Vagina (tissue), 2 donors: ENCODE results near the gene CD63. TPM values are rescaled to one million over a fixed set of nuclear protein-coding genes. Genes with fewer than 3 reads are reported as not detected.

Experiments
- DNase-seq, 2 donors: peaks; one replicate each; pipeline ENCODE4 v3.0.0-alpha.2; 2017; ENCODE audit errors: extremely low spot score in 2 of 2
- H3K27ac ChIP-seq: fragments of 200-600 bp; sonication (generic); one replicate; pipeline ENCODE4 v1.5.1; 2019
- H3K27me3 ChIP-seq: fragments of 200-600 bp; sonication (generic); one replicate; pipeline ENCODE4 v1.5.1; 2019
- H3K36me3 ChIP-seq, 2 donors: fragments of 200-600 bp; sonication (generic); one replicate each; pipeline ENCODE4 v1.5.1; 2017 to 2019
- H3K4me1 ChIP-seq: fragments of 200-600 bp; sonication (generic); one replicate; pipeline ENCODE4 v1.5.1; 2019
- H3K4me3 ChIP-seq, 2 donors: fragments of 200-600 bp; sonication (generic); 1 replicate in 1 of 2; 2 replicates in 1 of 2; pipeline ENCODE4 v1.5.1; 2016 to 2019
- H3K9me3 ChIP-seq: fragments of 200-600 bp; sonication (generic); one replicate; pipeline ENCODE4 v1.5.1; 2019
- POLR2A ChIP-seq, 2 donors: fragments of 450-650 bp; IDR thresholded peaks; one replicate each; pipeline ENCODE4 v1.6.1; 2017; ENCODE audit warnings: antibody characterized with exemption in 2 of 2, mild to moderate bottlenecking in 2 of 2, moderate library complexity in 2 of 2
- POLR2AphosphoS5 ChIP-seq, 2 donors: sonication (generic); formaldehyde crosslinking; IDR thresholded peaks; one replicate each; pipeline ENCODE4 v1.9.0; 2017; ENCODE audit warnings: antibody characterized with exemption in 2 of 2, mild to moderate bottlenecking in 2 of 2, low read depth in 1 of 2; ENCODE audit not compliant: insufficient read depth in 1 of 2
- intact Hi-C: fragments of 100-400 bp; cut with DNase I; formaldehyde crosslinking; loops from one replicate; pipeline ENCODE4 v1.15.1; 2023
- total RNA-seq: library from RNA; depleted of rRNA; stranded (reverse); fragments of >200 nt; gene quantifications from one replicate; pipeline ENCODE4 v1.2.3, GENCODE V29; 2016
- TF ChIP-seq, protein P1 (sequence below), 3 experiments: fragments of 450-650 bp in 2 of 3; fragments of 200-600 bp in 1 of 3; sonication (generic) in 1 of 3; IDR thresholded peaks; one replicate each; pipeline ENCODE4 v1.5.1; 2017 to 2019; ENCODE audit warnings: antibody characterized with exemption in 3 of 3, mild to moderate bottlenecking in 2 of 3, moderate library complexity in 2 of 3

The CD63 gene
- total RNA-seq, 1 donor from 2014 or later, result 568 TPM

DNA sequence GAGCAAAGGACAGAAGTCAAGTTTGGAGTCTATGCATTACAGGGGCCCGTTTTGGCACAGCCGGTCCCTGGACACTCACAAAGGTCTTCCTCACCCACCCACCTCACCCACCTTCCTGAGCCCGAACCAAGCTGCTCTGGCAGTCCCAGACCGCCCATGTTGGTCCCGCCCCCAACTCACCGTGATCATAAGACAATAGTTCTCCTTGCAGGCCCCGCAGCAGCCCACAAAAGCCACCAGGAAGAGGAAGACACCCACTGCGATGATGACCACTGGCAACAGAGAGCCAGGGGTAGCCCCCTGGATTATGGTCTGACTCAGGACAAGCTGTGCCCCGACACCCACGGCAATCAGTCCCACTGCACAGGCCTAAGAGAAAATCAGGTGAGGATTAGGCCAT lies 1.8 kb downstream of the CD63 start:
- Histone ChIP-seq H3K4me1 (peaks cover 46% of the 10 kb centered on the region), H3K36me3 (peaks cover 0 to 24% of the 10 kb centered on the region in 2 donors), H3K9me3 (no peaks in the 10 kb centered on the region), H3K4me3 (peak overlapping the region; percentile 67 to 81), H3K27me3 (no peaks in the 10 kb centered on the region), H3K27ac (peak overlapping the region; percentile 100)
- DNase-seq, result no peak
- TF ChIP-seq, protein P1, sequence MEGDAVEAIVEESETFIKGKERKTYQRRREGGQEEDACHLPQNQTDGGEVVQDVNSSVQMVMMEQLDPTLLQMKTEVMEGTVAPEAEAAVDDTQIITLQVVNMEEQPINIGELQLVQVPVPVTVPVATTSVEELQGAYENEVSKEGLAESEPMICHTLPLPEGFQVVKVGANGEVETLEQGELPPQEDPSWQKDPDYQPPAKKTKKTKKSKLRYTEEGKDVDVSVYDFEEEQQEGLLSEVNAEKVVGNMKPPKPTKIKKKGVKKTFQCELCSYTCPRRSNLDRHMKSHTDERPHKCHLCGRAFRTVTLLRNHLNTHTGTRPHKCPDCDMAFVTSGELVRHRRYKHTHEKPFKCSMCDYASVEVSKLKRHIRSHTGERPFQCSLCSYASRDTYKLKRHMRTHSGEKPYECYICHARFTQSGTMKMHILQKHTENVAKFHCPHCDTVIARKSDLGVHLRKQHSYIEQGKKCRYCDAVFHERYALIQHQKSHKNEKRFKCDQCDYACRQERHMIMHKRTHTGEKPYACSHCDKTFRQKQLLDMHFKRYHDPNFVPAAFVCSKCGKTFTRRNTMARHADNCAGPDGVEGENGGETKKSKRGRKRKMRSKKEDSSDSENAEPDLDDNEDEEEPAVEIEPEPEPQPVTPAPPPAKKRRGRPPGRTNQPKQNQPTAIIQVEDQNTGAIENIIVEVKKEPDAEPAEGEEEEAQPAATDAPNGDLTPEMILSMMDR (IDR thresholded peaks at IDR 0.05), result no peak
- no peak for TF ChIP-seq POLR2AphosphoS5 (IDR thresholded peaks at IDR 0.05; ENCODE audit: insufficient read depth in 1 of 2, low read depth in 1 of 2)
- no peak for TF ChIP-seq POLR2A (IDR thresholded peaks at IDR 0.05)
- intact Hi-C loops, result loop anchor here (5.0 kb wide), 1 partner anchor 205 kb away; the partner anchor contains the start of gene DGKA

DNA sequence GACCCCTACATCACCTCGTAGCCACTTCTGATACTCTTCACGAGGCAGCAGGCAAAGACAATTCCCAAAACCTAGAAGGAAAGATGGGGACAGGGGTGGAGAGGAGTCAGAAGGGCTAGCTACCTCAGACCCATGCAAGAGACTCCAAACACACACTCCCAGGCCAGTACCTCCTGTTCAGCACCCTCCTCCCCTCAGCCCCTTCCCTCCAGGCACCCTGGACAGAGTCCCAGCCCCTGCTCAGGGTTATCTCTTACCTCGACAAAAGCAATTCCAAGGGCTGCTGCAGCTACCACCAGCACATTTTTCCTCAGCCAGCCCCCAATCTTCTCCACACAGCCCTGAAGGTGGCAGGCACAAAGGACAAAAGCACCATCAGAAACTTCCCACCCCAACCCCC lies 3.3 kb downstream of the CD63 start:
- TF ChIP-seq POLR2A (IDR thresholded peaks at IDR 0.05) (no peak), POLR2AphosphoS5 (IDR thresholded peaks at IDR 0.05; ENCODE audit: insufficient read depth in 1 of 2, low read depth in 1 of 2) (no peak)
- TF ChIP-seq, protein P1 (IDR thresholded peaks at IDR 0.05), result no peak
- peaks cover 51% of the 10 kb centered on the region for H3K4me1 ChIP-seq
- DNase-seq, result no peak
- peaks cover 0 to 24% of the 10 kb centered on the region in 2 donors for H3K36me3 ChIP-seq
- H3K27me3 ChIP-seq, result no peaks in the 10 kb centered on the region
- intact Hi-C loops, result loop anchor here (5.0 kb wide), 1 partner anchor 207 kb away; the partner anchor contains the start of gene DGKA
- no peaks in the 10 kb centered on the region for H3K9me3 ChIP-seq
- H3K27ac ChIP-seq, result no peak overlapping the region
- H3K4me3 ChIP-seq, result no peak overlapping the region

DNA sequence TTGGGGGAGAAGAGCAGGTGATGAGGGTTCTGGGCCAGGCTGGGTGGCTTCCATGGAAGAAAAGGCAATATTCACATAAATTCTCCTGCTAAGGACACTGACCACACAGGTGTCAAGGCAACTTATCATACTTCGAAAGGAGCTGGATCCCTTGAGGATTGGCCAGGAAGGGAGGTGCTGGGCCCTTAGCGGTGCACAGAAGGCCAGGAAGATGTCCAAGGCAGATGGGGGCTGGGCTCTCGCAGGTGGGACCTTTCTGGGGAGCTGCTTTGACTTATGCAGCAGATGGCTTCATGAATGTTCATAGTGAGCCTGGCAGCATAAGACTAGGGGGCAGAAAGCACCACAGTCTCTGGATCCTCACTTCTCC lies 3.9 kb downstream of the CD63 start:
- peak in 1 of 2 donors; percentile 74 for DNase-seq
- no peak overlapping the region for H3K4me3 ChIP-seq
- H3K27me3 ChIP-seq, result no peaks in the 10 kb centered on the region
- H3K36me3 ChIP-seq, result peaks cover 0 to 24% of the 10 kb centered on the region in 2 donors
- no peaks in the 10 kb centered on the region for H3K9me3 ChIP-seq
- intact Hi-C loops, result loop anchor here (5.0 kb wide), 1 partner anchor 207 kb away; the partner anchor contains the start of gene DGKA
- peaks cover 51% of the 10 kb centered on the region for H3K4me1 ChIP-seq
- TF ChIP-seq POLR2A (IDR thresholded peaks at IDR 0.05), result no peak
- no peak for TF ChIP-seq POLR2AphosphoS5 (IDR thresholded peaks at IDR 0.05; ENCODE audit: insufficient read depth in 1 of 2, low read depth in 1 of 2)
- TF ChIP-seq, protein P1 (IDR thresholded peaks at IDR 0.05), result no peak
- H3K27ac ChIP-seq, result no peak overlapping the region

DNA sequence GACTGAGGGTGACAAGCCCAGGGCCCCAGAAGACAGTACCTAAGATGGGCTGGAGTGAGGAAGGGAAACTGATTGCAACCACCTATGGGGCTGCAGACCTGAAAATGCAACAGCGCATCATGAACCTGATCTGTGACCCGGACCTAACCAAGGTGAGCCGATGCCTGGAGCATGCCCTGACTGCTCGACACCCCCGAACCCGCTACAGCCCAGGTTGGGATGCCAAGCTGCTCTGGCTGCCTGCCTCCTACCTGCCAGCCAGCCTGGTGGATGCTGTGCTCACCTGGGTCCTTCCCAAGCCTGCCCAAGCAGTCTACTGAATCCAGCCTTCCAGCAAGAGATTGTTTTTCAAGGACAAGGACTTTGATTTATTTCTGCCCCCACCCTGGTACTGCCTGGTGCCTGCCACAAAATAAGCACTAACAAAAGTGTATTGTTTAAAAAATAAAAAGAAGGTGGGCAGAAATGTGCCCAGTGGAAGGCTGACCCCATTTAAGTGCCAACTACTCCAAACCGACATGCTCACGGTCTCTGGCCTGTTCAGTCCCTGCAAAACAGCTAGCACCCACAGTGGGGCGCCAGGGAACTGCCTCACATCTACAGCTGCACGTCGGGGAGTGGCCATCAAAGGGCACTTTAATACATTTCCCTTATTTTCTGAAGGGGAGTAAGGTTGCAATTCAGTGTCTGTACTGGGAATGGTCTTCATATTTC lies 4.4 kb downstream of the CD63 start:
- DNase-seq, result no peak
- intact Hi-C loops, result no loop called here
- H3K4me3 ChIP-seq, result no peak overlapping the region
- no peaks in the 10 kb centered on the region for H3K27me3 ChIP-seq
- H3K4me1 ChIP-seq, result peaks cover 54% of the 10 kb centered on the region
- H3K9me3 ChIP-seq, result no peaks in the 10 kb centered on the region
- TF ChIP-seq POLR2AphosphoS5 (IDR thresholded peaks at IDR 0.05; ENCODE audit: insufficient read depth in 1 of 2, low read depth in 1 of 2), result no peak
- TF ChIP-seq, protein P1 (IDR thresholded peaks at IDR 0.05), result peak in 1 of 3 experiments; percentile 30
- peak overlapping the region; percentile 20 for H3K27ac ChIP-seq
- H3K36me3 ChIP-seq, result peaks cover 0 to 24% of the 10 kb centered on the region in 2 donors
